WTC11 (cell line): ENCODE measurements around the gene DOK5. TPM values are rescaled to one million over a fixed set of nuclear protein-coding genes. Genes with fewer than 3 reads are reported as not detected.

ENCODE experiments used
- ATAC-seq: fragments of 200-7000 bp; cut with Tn5 transposase; 2 replicates; pipeline ENCODE4 v1.10.0; 2021; ENCODE audit warnings: mild to moderate bottlenecking, moderate library complexity
- CTCF ChIA-PET: fragments of 300-600 bp; sonication (Branson Sonifier 250); formaldehyde crosslinking; loops from one replicate; lab custom pipeline; 2021; ENCODE audit warnings: antibody characterized with exemption; lab: Charles Lee
- POLR2A ChIA-PET: fragments of 350-600 bp; sonication (Branson Sonifier 250); formaldehyde crosslinking; loops from one replicate; lab custom pipeline; 2021; ENCODE audit warnings: antibody characterized with exemption; lab: Charles Lee
- DNase-seq: peaks from one replicate; pipeline ENCODE4 v3.0.0; 2021; ENCODE audit warnings: low spot score
- H3K27ac Mint-ChIP-seq: 2 replicates; pipeline ENCODE4 v1.8.0; 2021; ENCODE audit warnings: mixed read lengths
- H3K27me3 Mint-ChIP-seq: 2 replicates; pipeline ENCODE4 v1.8.0; 2021; ENCODE audit warnings: low read depth, mild to moderate bottlenecking, moderate library complexity, mixed read lengths
- H3K36me3 Mint-ChIP-seq: 2 replicates; pipeline ENCODE4 v1.8.0; 2021; ENCODE audit warnings: mixed read lengths
- H3K4me1 Mint-ChIP-seq: 2 replicates; pipeline ENCODE4 v1.8.0; 2022; ENCODE audit warnings: mixed read lengths
- H3K4me3 Mint-ChIP-seq: 2 replicates; pipeline ENCODE4 v1.8.0; 2021; ENCODE audit warnings: mild to moderate bottlenecking, moderate library complexity, mixed read lengths
- H3K9me3 Mint-ChIP-seq: 2 replicates; pipeline ENCODE4 v1.8.0; 2021; ENCODE audit warnings: mixed read lengths
- AFF4 ChIP-seq: sonication (generic); formaldehyde crosslinking; IDR thresholded peaks from 2 replicates; pipeline ENCODE4 v1.8.1; 2023; ENCODE audit warnings: mild to moderate bottlenecking, missing genetic modification reagents, borderline replicate concordance
- ESRRA ChIP-seq: sonication (generic); formaldehyde crosslinking; IDR thresholded peaks from 2 replicates; pipeline ENCODE4 v1.8.1; 2022; ENCODE audit warnings: mild to moderate bottlenecking, missing genetic modification reagents, borderline replicate concordance
- GRHL2 ChIP-seq: fragments of 250-450 bp; sonication (Bioruptor Pico); IDR thresholded peaks from 2 replicates; pipeline ENCODE4 v1.8.0; 2022; ENCODE audit warnings: mild to moderate bottlenecking, moderate library complexity; ENCODE audit not compliant: insufficient replicate concordance, severe bottlenecking
- GTF2I ChIP-seq: fragments of 250-450 bp; sonication (Bioruptor Pico); conservative IDR thresholded peaks from 2 replicates; pipeline ENCODE4 v1.4.0; 2021; ENCODE audit warnings: mild to moderate bottlenecking
- HMGXB4 ChIP-seq: sonication (generic); formaldehyde crosslinking; IDR thresholded peaks from 2 replicates; pipeline ENCODE4 v1.8.1; 2023; ENCODE audit warnings: mild to moderate bottlenecking, moderate library complexity, missing genetic modification reagents
- MXD4 ChIP-seq: fragments of 250-450 bp; sonication (Bioruptor Pico); IDR thresholded peaks from 2 replicates; pipeline ENCODE4 v1.8.0; 2021; ENCODE audit warnings: mild to moderate bottlenecking, moderate library complexity, borderline replicate concordance
- NR1H2 ChIP-seq: sonication (generic); formaldehyde crosslinking; IDR thresholded peaks from 2 replicates; pipeline ENCODE4 v1.9.0; 2021; ENCODE audit warnings: mild to moderate bottlenecking, moderate library complexity, missing genetic modification reagents
- NR2C2 ChIP-seq: sonication (generic); formaldehyde crosslinking; IDR thresholded peaks from 2 replicates; pipeline ENCODE4 v1.8.0; 2022; ENCODE audit warnings: mild to moderate bottlenecking, missing genetic modification reagents
- NR3C1 ChIP-seq: sonication (generic); formaldehyde crosslinking; conservative IDR thresholded peaks from 2 replicates; pipeline ENCODE4 v1.8.1; 2023; ENCODE audit warnings: low read depth, mild to moderate bottlenecking, missing genetic modification reagents
- SMAD4 ChIP-seq: sonication (generic); formaldehyde crosslinking; IDR thresholded peaks from 2 replicates; pipeline ENCODE4 v1.8.0; 2022; ENCODE audit warnings: mild to moderate bottlenecking, missing genetic modification reagents
- TCF7 ChIP-seq: sonication (generic); formaldehyde crosslinking; IDR thresholded peaks from 2 replicates; pipeline ENCODE4 v1.8.0; 2022; ENCODE audit warnings: mild to moderate bottlenecking, low read depth, missing genetic modification reagents, moderate library complexity
- USF2 ChIP-seq: sonication (generic); formaldehyde crosslinking; IDR thresholded peaks from 2 replicates; pipeline ENCODE4 v1.8.1; 2023; ENCODE audit warnings: mild to moderate bottlenecking, missing genetic modification reagents, moderate library complexity
- ZBTB21 ChIP-seq: sonication (generic); formaldehyde crosslinking; IDR thresholded peaks from 2 replicates; pipeline ENCODE4 v1.8.1; 2023; ENCODE audit warnings: mild to moderate bottlenecking, missing genetic modification reagents, borderline replicate concordance
- ZNF138 ChIP-seq: sonication (generic); formaldehyde crosslinking; conservative IDR thresholded peaks from 2 replicates; pipeline ENCODE4 v1.8.1; 2022; ENCODE audit warnings: mild to moderate bottlenecking, moderate library complexity, missing genetic modification reagents
- total RNA-seq: library from RNA; stranded (reverse); gene quantifications from 3 replicates; pipeline ENCODE4 v1.2.3, GENCODE V29; 2021
- TF ChIP-seq, protein P1 (sequence below): fragments of 250-450 bp; sonication (Bioruptor Pico); IDR thresholded peaks from 2 replicates; pipeline ENCODE4 v1.9.0; 2021; ENCODE audit warnings: mild to moderate bottlenecking
- TF ChIP-seq, protein P2 (sequence below): sonication (generic); formaldehyde crosslinking; IDR thresholded peaks from 2 replicates; pipeline ENCODE4 v1.8.0; 2023; ENCODE audit warnings: mild to moderate bottlenecking, missing genetic modification reagents
- TF ChIP-seq, protein P3 (sequence below): sonication (generic); formaldehyde crosslinking; conservative IDR thresholded peaks from 2 replicates; pipeline ENCODE4 v1.8.1; 2023; ENCODE audit warnings: mild to moderate bottlenecking, low read depth, missing genetic modification reagents, moderate library complexity
- TF ChIP-seq, protein P4 (sequence below): fragments of 250-450 bp; sonication (Bioruptor Pico); IDR thresholded peaks from 2 replicates; pipeline ENCODE4 v1.9.0; 2021; ENCODE audit warnings: moderate library complexity, mild to moderate bottlenecking, inconsistent platforms, borderline replicate concordance

Gene DOK5
- total RNA-seq, 1 experiment from 2014 or later, result 10.1 TPM

DNA sequence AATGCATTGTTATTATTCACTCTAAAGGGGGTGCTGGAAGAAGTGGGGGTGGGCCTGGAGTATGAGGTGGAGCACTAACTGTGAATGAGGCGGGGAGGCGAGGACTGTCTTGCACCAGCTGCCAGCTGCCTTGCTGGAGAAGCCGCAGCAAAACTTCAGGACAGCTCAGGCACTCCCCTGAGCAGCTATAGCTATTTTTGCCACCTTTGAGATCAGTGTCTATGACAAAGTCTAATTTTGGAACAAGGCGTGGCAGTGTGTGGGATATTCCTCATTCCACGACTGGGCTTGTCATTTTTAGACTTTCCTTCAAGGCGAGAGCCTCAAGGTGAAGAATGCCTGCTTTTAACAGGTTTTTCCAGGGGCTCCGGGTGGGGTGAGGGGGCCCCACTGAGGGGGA, 143.8 kb downstream of the DOK5 start:
- Mint-ChIP-seq H3K4me3 (no peak overlapping the region), H3K9me3 (no peaks in the 10 kb centered on the region), H3K36me3 (no peaks in the 10 kb centered on the region), H3K4me1 (peaks cover 5% of the 10 kb centered on the region), H3K27me3 (no peaks in the 10 kb centered on the region), H3K27ac (no peak overlapping the region)
- POLR2A ChIA-PET, result no interaction called here
- CTCF ChIA-PET, result no interaction called here
- no peak for TF ChIP-seq NR3C1 (CRISPR knock-in tag)
- ATAC-seq (no peak), DNase-seq (no peak)

GRCh38 chr20:54619682-54620081, 144.3 kb downstream of the DOK5 start:
- no peaks in the 10 kb centered on the region for H3K27me3 Mint-ChIP-seq
- no peak for DNase-seq
- POLR2A ChIA-PET, result no interaction called here
- H3K36me3 Mint-ChIP-seq, result no peaks in the 10 kb centered on the region
- H3K9me3 Mint-ChIP-seq, result no peaks in the 10 kb centered on the region
- peaks cover 10% of the 10 kb centered on the region for H3K4me1 Mint-ChIP-seq
- no peak overlapping the region for H3K27ac Mint-ChIP-seq
- no peak overlapping the region for H3K4me3 Mint-ChIP-seq
- no peak for ATAC-seq
- CTCF ChIA-PET, result no interaction called here
- TF ChIP-seq HMGXB4 (no peak), NR1H2 (CRISPR knock-in tag) (no peak), AFF4 (CRISPR knock-in tag) (no peak), SMAD4 (CRISPR knock-in tag) (no peak), USF2 (CRISPR knock-in tag) (no peak), GTF2I (no peak), ESRRA (CRISPR knock-in tag) (no peak), TCF7 (CRISPR knock-in tag) (no peak), MXD4 (CRISPR knock-in tag) (no peak), GRHL2 (CRISPR knock-in tag) (no peak), NR2C2 (CRISPR knock-in tag) (no peak), ZNF138 (CRISPR knock-in tag) (no peak), ZBTB21 (CRISPR knock-in tag) (no peak)
- TF ChIP-seq, protein P1, sequence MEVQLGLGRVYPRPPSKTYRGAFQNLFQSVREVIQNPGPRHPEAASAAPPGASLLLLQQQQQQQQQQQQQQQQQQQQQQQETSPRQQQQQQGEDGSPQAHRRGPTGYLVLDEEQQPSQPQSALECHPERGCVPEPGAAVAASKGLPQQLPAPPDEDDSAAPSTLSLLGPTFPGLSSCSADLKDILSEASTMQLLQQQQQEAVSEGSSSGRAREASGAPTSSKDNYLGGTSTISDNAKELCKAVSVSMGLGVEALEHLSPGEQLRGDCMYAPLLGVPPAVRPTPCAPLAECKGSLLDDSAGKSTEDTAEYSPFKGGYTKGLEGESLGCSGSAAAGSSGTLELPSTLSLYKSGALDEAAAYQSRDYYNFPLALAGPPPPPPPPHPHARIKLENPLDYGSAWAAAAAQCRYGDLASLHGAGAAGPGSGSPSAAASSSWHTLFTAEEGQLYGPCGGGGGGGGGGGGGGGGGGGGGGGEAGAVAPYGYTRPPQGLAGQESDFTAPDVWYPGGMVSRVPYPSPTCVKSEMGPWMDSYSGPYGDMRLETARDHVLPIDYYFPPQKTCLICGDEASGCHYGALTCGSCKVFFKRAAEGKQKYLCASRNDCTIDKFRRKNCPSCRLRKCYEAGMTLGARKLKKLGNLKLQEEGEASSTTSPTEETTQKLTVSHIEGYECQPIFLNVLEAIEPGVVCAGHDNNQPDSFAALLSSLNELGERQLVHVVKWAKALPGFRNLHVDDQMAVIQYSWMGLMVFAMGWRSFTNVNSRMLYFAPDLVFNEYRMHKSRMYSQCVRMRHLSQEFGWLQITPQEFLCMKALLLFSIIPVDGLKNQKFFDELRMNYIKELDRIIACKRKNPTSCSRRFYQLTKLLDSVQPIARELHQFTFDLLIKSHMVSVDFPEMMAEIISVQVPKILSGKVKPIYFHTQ (CRISPR knock-in tag), result no peak
- TF ChIP-seq, protein P2, sequence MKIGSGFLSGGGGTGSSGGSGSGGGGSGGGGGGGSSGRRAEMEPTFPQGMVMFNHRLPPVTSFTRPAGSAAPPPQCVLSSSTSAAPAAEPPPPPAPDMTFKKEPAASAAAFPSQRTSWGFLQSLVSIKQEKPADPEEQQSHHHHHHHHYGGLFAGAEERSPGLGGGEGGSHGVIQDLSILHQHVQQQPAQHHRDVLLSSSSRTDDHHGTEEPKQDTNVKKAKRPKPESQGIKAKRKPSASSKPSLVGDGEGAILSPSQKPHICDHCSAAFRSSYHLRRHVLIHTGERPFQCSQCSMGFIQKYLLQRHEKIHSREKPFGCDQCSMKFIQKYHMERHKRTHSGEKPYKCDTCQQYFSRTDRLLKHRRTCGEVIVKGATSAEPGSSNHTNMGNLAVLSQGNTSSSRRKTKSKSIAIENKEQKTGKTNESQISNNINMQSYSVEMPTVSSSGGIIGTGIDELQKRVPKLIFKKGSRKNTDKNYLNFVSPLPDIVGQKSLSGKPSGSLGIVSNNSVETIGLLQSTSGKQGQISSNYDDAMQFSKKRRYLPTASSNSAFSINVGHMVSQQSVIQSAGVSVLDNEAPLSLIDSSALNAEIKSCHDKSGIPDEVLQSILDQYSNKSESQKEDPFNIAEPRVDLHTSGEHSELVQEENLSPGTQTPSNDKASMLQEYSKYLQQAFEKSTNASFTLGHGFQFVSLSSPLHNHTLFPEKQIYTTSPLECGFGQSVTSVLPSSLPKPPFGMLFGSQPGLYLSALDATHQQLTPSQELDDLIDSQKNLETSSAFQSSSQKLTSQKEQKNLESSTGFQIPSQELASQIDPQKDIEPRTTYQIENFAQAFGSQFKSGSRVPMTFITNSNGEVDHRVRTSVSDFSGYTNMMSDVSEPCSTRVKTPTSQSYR (CRISPR knock-in tag), result no peak
- TF ChIP-seq, protein P3, sequence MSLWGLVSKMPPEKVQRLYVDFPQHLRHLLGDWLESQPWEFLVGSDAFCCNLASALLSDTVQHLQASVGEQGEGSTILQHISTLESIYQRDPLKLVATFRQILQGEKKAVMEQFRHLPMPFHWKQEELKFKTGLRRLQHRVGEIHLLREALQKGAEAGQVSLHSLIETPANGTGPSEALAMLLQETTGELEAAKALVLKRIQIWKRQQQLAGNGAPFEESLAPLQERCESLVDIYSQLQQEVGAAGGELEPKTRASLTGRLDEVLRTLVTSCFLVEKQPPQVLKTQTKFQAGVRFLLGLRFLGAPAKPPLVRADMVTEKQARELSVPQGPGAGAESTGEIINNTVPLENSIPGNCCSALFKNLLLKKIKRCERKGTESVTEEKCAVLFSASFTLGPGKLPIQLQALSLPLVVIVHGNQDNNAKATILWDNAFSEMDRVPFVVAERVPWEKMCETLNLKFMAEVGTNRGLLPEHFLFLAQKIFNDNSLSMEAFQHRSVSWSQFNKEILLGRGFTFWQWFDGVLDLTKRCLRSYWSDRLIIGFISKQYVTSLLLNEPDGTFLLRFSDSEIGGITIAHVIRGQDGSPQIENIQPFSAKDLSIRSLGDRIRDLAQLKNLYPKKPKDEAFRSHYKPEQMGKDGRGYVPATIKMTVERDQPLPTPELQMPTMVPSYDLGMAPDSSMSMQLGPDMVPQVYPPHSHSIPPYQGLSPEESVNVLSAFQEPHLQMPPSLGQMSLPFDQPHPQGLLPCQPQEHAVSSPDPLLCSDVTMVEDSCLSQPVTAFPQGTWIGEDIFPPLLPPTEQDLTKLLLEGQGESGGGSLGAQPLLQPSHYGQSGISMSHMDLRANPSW (CRISPR knock-in tag), result no peak
- TF ChIP-seq, protein P4, sequence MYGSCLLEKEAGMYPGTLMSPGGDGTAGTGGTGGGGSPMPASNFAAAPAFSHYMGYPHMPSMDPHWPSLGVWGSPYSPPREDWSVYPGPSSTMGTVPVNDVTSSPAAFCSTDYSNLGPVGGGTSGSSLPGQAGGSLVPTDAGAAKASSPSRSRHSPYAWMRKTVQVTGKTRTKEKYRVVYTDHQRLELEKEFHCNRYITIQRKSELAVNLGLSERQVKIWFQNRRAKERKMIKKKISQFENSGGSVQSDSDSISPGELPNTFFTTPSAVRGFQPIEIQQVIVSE (CRISPR knock-in tag), result no peak
